ENCODE data around the gene ITPR2.
A peak's percentile ranks its signal among the peaks of the same experiment; 100 is the strongest.
"Not testable (repeated sequence)": the region's sequence is repeated elsewhere in the genome, so short reads cannot be mapped to it uniquely, and the experiment has no call there.

The ITPR2 gene

DNA sequence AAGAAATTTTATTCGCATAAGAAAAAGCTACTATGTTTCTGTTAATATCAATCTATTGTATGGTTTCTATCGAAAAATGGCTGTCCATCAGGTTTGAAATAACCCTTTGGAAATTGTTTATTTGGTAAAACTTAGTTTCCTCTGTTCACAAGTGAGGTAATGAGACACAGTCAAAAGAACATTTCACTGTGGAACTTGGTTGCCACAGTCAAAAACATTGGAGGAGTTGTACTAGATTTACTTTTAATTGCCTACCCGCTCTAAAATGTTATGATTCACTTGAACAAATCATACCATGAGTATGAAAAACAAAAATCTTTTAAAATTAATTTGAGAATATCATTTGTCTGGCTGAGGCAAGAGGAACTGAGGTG, 46.5 kb downstream of the ITPR2 start:
- no peak for DNase-seq

GRCh38 chr12:26783816-26784379, 49.1 kb downstream of the ITPR2 start:
- not testable (repeated sequence) for DNase-seq

DNA sequence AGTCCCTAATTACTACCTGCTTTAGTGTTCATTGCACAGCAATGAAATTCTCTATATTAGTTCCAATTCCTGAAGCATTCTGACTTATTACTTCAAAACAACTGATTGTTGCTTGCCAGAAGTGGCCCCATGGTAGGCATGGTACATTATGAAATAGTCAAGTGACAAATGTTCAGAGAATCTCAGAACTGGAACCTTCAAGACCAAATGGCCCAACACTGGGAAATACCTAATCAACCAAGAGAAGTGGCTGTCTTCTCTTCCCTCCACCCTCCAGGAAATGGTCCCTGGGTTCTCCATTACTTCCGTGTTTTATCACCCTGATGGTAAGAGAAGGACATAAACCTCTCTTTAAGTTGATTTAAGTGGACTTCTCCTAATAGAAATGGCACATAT, 49.9 kb downstream of the ITPR2 start:
- DNase-seq, result no peak

GRCh38 chr12:26782372-26783130, 50.4 kb downstream of the ITPR2 start:
- DNase-seq, result no peak

DNA sequence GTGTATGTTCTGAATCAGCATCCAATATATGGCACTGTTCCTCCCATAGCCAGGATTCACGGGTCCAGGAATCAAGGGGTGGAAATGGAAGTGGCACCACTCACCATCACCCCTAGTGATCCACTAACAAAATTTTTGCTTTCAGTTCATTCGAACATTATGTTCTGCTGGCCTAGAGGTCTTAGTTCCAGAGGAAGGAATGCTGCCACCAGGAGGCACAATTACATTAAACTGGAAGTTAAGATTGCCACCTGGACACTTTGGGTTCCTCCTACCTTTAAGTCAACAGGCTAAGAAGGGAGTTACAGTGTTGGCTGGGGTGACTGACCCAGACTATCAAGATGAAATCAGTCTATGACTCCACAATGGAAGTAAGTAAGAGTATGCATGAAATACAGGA, 52.3 kb downstream of the ITPR2 start:
- not testable (repeated sequence) for DNase-seq

DNA sequence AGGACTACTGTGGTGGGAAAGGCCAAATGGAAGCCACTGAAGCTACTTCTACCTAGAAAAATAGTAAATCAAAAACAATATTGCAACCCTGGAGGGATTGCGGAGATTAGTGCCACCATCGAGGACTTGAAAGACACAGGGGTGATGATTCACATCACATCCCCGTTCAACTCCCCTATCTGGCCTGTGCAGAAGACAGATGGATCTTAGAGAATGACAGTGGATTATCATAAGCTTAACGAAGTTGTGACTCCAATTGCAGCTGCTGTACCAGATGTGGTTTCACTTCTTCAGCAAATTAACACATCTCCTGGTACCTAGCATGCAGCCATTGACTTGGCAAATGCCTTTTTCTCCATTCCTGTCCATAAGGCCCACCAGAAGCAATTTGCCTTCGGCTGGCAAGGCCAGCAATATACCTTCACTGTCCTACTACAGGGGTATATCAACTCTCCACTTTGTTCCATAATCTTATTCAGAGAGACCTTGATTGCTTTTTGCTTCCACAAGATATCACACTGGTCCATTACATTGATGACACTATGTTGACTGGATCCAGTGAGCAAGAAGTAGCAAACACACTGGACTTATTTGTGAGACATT, 54.7 kb downstream of the ITPR2 start:
- not testable (repeated sequence) for DNase-seq

- DNase-seq, result no peak
These were observed 55.8 kb downstream of the ITPR2 start for GRCh38 chr12:26777236-26777635.

DNA sequence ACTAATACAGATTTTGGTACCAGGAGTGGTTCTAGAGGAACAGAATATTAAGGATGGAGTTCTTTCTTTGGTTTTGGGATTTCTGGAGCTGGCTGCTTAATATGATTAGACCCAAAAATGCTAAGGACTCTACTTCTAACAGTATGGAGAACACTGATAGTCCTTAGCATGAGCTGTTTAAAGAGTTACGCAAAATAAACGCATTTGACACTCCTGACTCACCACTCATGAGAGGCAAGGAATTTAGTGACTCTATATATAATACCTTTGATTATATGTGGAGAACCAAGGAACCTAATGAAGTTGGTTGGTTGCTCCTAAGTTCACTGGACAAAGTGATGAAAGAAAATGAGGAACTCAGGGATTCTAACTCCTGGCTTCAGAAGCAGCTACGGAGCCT, 57.0 kb downstream of the ITPR2 start:
- DNase-seq, result not testable (repeated sequence)

GRCh38 chr12:26773313-26774104, 59.5 kb downstream of the ITPR2 start:
- DNase-seq, result no peak

GRCh38 chr12:26771861-26772260, 61.1 kb downstream of the ITPR2 start:
- DNase-seq, result no peak

DNA sequence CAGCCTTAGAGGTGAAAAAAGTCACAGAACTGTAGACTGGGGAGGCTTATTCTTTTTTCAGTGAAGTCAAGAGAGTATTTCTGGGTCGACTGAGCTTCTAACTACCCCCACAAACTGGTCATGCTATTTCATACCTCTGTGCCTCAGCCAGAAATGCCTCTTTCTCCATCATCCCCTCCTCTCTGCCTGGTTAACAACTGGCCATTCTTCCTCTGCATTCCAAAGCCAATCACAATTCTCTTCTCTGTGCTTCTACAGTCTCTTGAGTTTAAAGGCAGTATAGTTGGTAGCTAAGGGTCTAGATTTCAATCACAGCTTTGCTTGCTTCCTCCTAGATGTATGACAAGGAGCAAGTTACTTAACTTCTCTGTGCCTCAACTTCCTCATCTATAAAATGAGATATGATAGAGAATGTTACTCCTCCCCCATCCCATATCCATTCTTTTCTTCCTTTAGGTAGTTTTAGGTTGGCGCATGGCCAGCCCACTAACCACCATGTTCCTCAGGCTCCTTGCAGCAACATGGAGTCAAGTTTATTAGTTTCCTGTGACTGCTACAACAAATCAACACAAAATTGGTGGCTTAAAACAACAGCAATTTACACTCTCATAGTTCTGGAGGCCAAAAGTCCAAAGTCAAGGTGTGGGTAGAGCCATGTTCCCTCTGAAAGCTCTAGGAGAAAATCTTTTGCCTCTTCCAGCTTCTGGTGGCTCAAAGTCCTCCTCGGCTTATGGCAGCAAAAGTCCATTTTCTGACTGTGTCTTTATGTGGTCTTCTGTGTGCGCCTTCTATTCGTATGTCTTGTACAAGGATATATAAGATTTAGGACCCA, 62.5 kb downstream of the ITPR2 start:
- no peak for DNase-seq

DNA sequence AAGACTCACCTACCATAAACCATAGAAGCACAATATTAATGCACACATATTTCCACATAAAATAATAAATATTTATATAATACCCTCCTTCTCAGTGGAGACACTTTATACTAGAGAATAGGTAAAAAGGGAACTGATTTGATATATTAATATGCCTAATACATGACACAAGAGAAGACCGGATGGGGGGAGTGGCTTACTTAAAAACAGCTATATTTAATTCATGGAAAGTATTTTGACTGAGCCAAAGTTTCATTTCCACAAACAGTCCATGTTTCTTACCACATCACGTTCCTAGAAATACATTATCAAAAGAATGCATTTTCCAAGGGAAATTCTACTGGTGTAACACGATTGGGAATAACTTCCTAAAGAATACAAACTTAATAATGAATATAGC, 63.4 kb downstream of the ITPR2 start:
- DNase-seq, result no peak

DNA sequence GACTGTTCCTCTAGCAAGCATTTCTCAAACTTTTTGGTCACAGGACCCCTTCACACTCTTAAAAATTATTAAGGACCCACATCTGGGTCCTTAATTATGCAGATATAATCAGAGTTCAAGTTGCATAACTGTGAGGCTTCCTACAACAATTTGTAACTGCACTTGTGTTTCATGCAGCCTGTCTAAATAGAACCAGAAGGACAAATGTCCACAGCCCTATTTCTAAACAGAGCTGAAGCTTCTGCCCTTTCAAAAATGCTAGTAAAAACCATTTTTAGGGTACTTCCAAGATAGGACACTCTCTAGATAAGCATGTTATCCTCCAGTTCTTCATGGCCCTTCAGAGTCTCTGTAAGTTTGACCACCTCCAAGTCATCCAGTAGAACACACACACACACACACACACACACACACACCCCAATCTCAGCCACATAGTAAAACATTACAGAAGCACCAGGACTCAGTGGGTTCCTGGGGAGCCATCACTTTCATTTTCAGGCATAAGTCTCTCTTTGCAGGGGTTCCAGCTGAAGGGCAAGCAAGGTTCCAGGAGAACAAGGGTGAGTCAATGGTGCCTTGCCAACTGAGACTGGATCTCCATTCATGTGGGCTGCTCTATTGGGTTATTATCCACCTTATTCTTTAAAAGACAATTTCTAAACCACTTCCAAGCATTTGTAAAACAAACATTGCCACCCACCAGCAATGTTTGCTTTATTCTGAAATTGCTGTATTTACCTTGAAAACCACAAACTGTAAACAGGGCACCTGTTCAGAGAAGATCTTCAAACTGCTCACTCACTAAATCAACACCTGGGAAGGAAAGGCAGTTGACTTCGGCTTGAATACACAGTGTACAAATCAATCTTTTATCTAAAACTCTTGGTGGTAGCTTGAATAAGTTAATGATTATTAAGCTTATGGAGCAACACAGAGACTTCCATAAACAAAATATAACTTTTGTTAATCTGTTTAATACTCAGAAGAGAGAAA, 64.1 kb downstream of the ITPR2 start:
- no peak for DNase-seq

DNA sequence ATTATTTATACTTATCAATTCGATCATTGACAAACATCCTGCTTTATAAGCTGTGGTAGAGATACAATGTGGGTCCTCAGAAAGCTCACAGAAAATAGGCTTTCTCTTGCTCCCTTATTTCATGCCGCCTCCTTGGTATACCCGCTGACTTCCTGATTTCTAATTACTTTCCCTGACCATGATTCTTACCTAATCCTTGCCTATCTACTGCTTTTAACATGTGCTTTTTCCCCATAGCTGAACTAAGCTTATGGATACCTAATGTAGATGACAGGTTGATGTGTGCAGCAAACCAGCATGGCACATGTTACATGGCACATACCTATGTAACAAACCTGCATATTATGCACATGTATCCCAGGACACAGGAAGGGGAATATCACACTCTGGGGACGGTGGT, 65.1 kb downstream of the ITPR2 start:
- peak; percentile 16 for DNase-seq

- no peak for DNase-seq
These were observed 65.9 kb downstream of the ITPR2 start for GRCh38 chr12:26767116-26767515.

GRCh38 chr12:26762186-26762585, 70.8 kb downstream of the ITPR2 start:
- DNase-seq, result no peak

DNA sequence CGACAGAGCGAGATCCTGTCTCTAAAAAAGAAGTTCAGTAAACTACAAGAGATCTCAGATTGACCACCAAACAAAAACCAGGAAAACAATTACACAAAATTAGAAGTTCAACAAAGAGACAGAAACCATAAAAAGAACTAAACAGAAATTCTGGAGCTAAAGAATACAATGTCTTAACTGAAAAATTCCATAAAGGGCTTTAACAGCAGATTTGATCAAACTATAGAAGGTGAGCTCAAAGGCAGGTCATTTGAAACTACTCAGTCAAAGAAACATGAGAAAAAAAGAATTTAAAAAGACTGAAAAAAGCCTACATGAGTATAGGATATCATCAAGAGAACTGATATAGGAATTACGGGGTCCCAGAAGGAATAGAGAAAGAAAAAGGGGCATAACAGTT, 71.2 kb downstream of the ITPR2 start:
- DNase-seq, result no peak

GRCh38 chr12:26760657-26761293, 72.2 kb downstream of the ITPR2 start:
- DNase-seq, result no peak

- not testable (repeated sequence) for DNase-seq
These were observed 77.6 kb downstream of the ITPR2 start for GRCh38 chr12:26755362-26755761.

GRCh38 chr12:26754148-26754547, 78.8 kb downstream of the ITPR2 start:
- DNase-seq, result no peak

- no peak for DNase-seq
These were observed 81.8 kb downstream of the ITPR2 start for GRCh38 chr12:26751179-26751578.

Data from GF-D8 (cell line).